LNCAP (cell line): ENCODE data around the gene PEAK1.

Source experiments
- TF ChIP-seq, protein P1 (sequence below): fragments of 450-650 bp; IDR thresholded peaks from 2 replicates; pipeline ENCODE4 v1.5.1; 2017; ENCODE audit warnings: mild to moderate bottlenecking

The PEAK1 gene

GRCh38 chr15:77329202-77329601 is 90.7 kb downstream of the PEAK1 start:
- TF ChIP-seq, protein P1, sequence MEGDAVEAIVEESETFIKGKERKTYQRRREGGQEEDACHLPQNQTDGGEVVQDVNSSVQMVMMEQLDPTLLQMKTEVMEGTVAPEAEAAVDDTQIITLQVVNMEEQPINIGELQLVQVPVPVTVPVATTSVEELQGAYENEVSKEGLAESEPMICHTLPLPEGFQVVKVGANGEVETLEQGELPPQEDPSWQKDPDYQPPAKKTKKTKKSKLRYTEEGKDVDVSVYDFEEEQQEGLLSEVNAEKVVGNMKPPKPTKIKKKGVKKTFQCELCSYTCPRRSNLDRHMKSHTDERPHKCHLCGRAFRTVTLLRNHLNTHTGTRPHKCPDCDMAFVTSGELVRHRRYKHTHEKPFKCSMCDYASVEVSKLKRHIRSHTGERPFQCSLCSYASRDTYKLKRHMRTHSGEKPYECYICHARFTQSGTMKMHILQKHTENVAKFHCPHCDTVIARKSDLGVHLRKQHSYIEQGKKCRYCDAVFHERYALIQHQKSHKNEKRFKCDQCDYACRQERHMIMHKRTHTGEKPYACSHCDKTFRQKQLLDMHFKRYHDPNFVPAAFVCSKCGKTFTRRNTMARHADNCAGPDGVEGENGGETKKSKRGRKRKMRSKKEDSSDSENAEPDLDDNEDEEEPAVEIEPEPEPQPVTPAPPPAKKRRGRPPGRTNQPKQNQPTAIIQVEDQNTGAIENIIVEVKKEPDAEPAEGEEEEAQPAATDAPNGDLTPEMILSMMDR = no peak

- TF ChIP-seq, protein P1 = no peak
Observed at GRCh38 chr15:77327844-77328529, 91.9 kb downstream of the PEAK1 start.

DNA sequence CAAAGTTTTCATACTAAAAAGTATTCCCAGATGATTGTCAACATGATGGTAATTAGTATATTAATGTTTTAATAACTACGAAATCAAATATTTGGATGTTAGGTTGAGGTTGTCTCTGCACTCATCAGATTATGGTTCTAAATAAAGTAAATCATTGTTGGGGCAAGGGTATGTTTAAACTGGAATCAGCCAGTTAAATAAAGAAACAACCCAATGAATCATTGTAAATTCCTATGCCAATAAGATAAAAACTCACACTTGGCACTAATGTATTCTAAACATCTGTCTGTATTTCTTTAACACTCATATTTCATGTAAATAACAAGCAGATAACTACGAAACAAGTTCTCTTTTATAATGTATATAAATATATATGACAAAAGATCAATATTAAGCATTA is 92.7 kb downstream of the PEAK1 start:
- TF ChIP-seq, protein P1 = no peak

DNA sequence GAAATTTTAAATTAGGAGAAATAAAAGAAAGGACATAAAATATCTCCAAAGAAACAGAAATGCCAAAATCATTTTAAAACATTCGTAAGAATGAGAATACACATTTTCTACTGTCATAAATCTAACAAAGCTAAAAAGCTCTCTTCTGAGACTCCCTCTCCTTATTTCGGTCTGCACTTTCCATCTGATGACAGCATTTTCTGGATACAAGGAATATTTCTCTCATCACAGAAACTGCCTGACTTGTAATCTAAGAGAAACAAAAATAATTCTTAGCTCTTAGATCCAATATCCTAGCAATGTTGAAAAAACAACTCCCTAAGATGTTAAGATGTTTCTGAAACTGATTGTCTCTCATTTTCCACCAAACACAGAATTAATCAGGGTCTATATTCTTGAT is 93.5 kb downstream of the PEAK1 start:
- TF ChIP-seq, protein P1 = no peak

- TF ChIP-seq, protein P1 = no peak
Observed at GRCh38 chr15:77312523-77312922, 107.4 kb downstream of the PEAK1 start.

DNA sequence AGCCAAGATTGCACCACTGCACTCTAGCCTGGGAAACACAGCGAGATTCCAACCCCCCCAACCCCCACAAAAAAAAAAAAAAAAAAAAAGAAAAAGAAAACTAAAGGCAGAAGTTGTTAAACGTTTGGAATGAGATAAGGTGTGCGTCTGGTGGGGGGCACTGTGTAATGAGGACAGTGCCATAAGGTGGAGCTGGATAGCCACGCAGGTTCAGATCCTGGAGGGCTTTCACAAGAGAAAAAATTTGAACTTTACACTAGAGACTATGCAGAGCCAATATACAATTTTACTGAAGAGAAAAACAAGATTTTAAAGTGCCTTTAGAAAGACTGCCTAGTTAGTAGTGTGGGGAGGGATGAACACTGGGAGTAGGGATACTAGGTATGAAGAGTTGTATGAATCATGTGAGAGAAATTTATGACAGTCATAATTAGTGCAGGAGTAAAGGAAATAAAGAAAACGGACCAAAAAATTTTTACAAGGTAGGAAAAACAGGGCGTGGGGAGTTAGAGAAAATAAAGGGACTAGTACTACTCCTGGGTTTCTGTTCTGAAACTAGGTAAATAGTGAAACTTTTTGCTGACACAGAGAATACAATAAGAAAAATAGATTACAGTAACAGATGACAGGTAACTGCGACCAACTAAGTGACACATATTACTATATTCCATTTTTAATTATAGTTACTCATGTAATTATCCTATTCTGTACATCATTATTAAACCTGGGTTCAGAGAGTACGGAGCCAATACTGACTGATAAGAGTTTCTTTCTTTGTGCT is 108.1 kb downstream of the PEAK1 start:
- TF ChIP-seq, protein P1 = no peak

- TF ChIP-seq, protein P1 = no peak
Observed at GRCh38 chr15:77311020-77311419, 108.9 kb downstream of the PEAK1 start.
